ENCODE data around the gene ZBTB16. TPM values are rescaled to one million over a fixed set of nuclear protein-coding genes. Genes with fewer than 3 reads are reported as not detected.

Gene ZBTB16
- total and polyA plus RNA-seq, 4 donors = 21.4 to 224 (median 102) TPM

GRCh38 chr11:114108501-114109205, 49.1 kb downstream of the ZBTB16 start:
- WGBS, 2 donors = 86 to 93% methylated on average over 10 of the region's 10 CpGs
- peak overlapping the region in 1 of 2 donors; percentile 76 for H3K27ac ChIP-seq (ENCODE audit: low read depth in 1 of 2, low read length in 1 of 2)
- peaks cover 5 to 47% (median 26%) of the 10 kb centered on the region in 5 donors for H3K4me1 ChIP-seq (ENCODE audit: control insufficient read depth in 5 of 5, insufficient read depth in 5 of 5, low read length in 5 of 5)
- DNase-seq (no peak), ATAC-seq (ENCODE audit: insufficient read depth, low FRiP score) (no peak)
- no peaks in the 10 kb centered on the region for H3K27me3 ChIP-seq (ENCODE audit: control insufficient read depth in 3 of 3, insufficient read depth in 3 of 3, low read length in 2 of 3)
- no peaks in the 10 kb centered on the region for H3K9me3 ChIP-seq (ENCODE audit: control insufficient read depth in 4 of 4, insufficient read depth in 3 of 4, low read length in 3 of 4)
- H3K9ac ChIP-seq (ENCODE audit: insufficient read depth in 1 of 2, low read length in 2 of 2) = no peak overlapping the region
- no peak overlapping the region for H3K4me3 ChIP-seq
- peaks cover 0 to 14% (median 4%) of the 10 kb centered on the region in 4 donors for H3K36me3 ChIP-seq (ENCODE audit: control insufficient read depth in 4 of 4, insufficient read depth in 4 of 4, low read length in 4 of 4)
- TF ChIP-seq CTCF (IDR thresholded peaks at IDR 0.05; ENCODE audit: control extremely low read depth, extremely low read depth) = no peak

GRCh38 chr11:114109206-114110090, 49.9 kb downstream of the ZBTB16 start:
- DNase-seq (no peak), ATAC-seq (ENCODE audit: insufficient read depth, low FRiP score) (no peak)
- H3K4me3 ChIP-seq = no peak overlapping the region
- H3K27ac ChIP-seq (ENCODE audit: low read depth in 1 of 2, low read length in 1 of 2) = peak overlapping the region; percentile 68 to 76
- 49 to 57% methylated on average over 9 of the region's 9 CpGs for whole genome bisulfite sequencing, 2 donors
- peaks cover 0 to 14% (median 4%) of the 10 kb centered on the region in 4 donors for H3K36me3 ChIP-seq (ENCODE audit: control insufficient read depth in 4 of 4, insufficient read depth in 4 of 4, low read length in 4 of 4)
- peaks cover 0 to 7% (median 5%) of the 10 kb centered on the region in 3 donors for H3K27me3 ChIP-seq (ENCODE audit: control insufficient read depth in 3 of 3, insufficient read depth in 3 of 3, low read length in 2 of 3)
- no peak for TF ChIP-seq CTCF (IDR thresholded peaks at IDR 0.05; ENCODE audit: control extremely low read depth, extremely low read depth)
- H3K9me3 ChIP-seq (ENCODE audit: control insufficient read depth in 4 of 4, insufficient read depth in 3 of 4, low read length in 3 of 4) = no peaks in the 10 kb centered on the region
- no peak overlapping the region for H3K9ac ChIP-seq (ENCODE audit: insufficient read depth in 1 of 2, low read length in 2 of 2)
- peaks cover 5 to 51% (median 26%) of the 10 kb centered on the region in 5 donors for H3K4me1 ChIP-seq (ENCODE audit: control insufficient read depth in 5 of 5, insufficient read depth in 5 of 5, low read length in 5 of 5)

GRCh38 chr11:114110123-114110522, 50.6 kb downstream of the ZBTB16 start:
- Histone ChIP-seq H3K9ac (ENCODE audit: insufficient read depth in 1 of 2, low read length in 2 of 2) (no peak overlapping the region), H3K9me3 (ENCODE audit: control insufficient read depth in 4 of 4, insufficient read depth in 3 of 4, low read length in 3 of 4) (no peaks in the 10 kb centered on the region), H3K36me3 (ENCODE audit: control insufficient read depth in 4 of 4, insufficient read depth in 4 of 4, low read length in 4 of 4) (peaks cover 0 to 11% (median 3%) of the 10 kb centered on the region in 4 donors), H3K4me3 (no peak overlapping the region), H3K27me3 (ENCODE audit: control insufficient read depth in 3 of 3, insufficient read depth in 3 of 3, low read length in 2 of 3) (peaks cover 0 to 7% (median 5%) of the 10 kb centered on the region in 3 donors), H3K27ac (ENCODE audit: low read depth in 1 of 2, low read length in 1 of 2) (peak overlapping the region; percentile 68 to 76), H3K4me1 (ENCODE audit: control insufficient read depth in 5 of 5, insufficient read depth in 5 of 5, low read length in 5 of 5) (peaks cover 5 to 49% (median 26%) of the 10 kb centered on the region in 5 donors)
- 79 to 80% methylated on average over 6 of the region's 6 CpGs for WGBS, 2 donors
- no peak for TF ChIP-seq CTCF (IDR thresholded peaks at IDR 0.05; ENCODE audit: control extremely low read depth, extremely low read depth)
- DNase-seq = no peak
- ATAC-seq (ENCODE audit: insufficient read depth, low FRiP score) = no peak
